HG02763 (cell line): ENCODE measurements around the gene DLG2.
"Not testable (repeated sequence)": the region's sequence is repeated elsewhere in the genome, so short reads cannot be mapped to it uniquely, and the experiment has no call there.

Experiments
- ATAC-seq: cut with Tn5 transposase; IDR thresholded peaks from one replicate; pipeline ENCODE4 v1.9.1; 2021; ENCODE audit warnings: mild to moderate bottlenecking, moderate library complexity; ENCODE audit not compliant: unreplicated experiment

Gene DLG2

GRCh38 chr11:85647078-85647477 lies 19.9 kb upstream of the DLG2 start:
- no peak for ATAC-seq

DNA sequence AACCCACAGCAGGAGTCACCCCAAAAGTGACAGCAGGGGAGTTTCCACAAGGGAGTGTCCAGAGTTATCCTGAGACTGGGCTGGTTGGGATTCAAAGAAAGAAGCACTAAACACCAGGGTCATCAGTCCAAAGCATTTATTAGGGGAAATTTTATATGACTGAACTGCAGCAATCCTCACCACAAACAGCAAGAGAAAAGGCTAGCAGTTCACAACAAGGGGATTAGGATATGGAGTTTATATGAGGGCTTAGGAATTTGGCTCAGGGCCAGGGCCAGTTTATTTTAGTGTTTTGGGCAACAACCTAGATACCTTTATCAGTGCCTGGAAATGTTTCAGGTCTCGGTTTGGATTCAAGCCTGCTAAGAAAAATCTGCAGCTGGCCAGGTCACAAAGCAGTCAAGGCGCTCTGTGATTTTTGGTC lies 16.1 kb upstream of the DLG2 start:
- no peak for ATAC-seq

DNA sequence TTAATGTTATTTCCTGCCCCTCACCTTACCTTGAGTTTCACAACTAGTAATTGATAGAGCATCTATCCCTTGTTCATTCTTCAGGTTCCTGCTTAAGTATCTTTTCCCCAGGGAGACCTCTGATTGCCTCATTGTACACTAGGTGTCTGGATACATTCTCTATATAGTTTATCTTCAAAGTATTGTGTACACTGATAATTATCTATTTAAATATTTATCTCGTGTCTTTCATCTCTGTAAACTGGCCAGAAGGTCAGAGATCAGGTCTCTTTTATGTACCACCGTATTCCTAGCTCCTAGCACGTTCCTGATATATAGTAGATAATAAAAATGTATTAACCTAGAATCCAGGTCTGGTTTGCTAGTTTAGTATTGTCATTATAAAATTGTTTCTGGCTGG lies 7.6 kb upstream of the DLG2 start:
- no peak for ATAC-seq

DNA sequence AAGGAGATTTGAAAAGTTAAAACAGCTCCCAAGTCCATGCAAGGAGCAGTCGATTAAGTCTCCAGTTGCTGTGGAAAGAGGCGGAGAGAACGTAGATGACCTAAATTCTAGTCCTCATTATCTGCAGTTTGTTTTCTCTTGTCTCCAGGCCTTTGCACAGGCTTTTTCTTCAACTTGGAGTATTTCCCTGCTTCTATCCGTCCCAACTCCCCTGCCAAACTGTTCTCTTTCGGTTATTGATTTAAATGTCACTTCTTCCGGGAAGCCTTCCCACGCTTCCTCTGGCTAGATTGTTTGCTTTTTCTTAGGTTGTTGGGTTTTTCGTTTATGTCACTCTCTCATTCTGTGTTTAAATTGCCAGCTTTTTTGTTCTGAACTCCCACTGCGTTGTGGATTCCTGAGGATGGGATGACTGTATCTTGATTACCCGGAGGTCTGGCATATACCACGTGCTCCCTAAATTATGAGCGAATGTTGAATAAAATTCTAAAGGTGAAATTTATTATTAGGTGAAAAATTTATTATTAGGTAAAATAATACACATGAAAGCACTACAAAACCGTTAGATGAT lies 1.7 kb upstream of the DLG2 start:
- ATAC-seq: peak; percentile 9

DNA sequence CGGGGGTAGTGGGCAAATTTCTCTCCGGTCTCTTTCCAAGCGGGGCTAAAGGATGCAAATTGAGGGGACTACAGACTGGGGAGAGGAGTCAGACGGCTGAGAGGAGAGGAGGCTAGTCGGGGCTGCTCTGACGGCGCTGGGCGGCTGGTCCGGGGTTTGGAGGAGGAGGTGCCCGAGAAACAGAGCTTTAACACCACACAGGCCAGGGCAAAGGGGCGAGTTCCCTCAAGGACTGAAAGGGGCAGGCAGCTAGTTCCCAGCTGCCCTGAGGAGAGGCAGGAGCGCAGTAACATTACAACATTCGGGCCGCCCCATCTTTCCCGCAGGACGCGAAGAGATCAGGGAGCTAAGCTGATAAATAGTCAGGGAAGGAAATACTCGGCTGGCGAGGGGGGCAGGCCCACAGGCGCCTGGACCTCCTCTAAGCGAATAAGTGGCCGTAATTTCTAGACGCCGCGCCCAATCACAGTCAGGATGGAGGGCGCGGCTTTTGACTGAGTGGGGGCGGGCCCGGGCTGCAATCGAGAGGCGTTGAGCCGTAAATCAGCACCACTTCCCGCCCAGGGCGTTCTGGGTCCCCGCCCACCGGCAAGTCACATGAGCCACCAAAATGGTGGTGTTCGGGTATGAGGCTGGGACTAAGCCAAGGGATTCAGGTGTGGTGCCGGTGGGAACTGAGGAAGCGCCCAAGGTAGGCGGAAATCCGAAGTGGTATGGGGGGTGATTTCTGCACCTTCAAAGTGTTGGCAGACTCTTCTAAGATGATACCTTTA lies 1.0 kb upstream of the DLG2 start, which contains the start of gene TMEM126B:
TSS of gene TMEM126B (plus strand) at position 596 of the 773 bp plus-strand sequence. CDS start at position 611, 15 bp downstream.
- ATAC-seq: peak; percentile 99

DNA sequence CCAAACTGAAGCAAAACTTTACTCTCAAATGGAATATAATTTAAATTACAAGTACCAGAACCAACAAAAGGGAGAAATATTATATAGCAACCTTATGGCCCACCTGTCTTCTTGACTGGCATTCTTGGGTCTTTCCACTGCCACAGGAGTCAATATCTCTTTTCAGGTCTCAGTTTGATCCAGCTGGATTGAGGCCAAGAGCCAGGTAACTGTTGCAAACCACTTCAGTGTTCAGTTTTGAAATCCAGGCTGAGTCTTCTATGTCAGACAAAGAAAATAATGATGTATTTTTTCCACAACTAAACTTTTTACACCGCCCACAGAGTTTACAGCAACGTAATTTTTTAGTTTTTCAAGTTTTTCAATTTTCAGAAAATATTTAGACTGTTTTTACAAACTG lies 648 bp downstream of the DLG2 start:
- ATAC-seq: no peak

- ATAC-seq: no peak
Observed at GRCh38 chr11:85620256-85620655, 6.9 kb downstream of the DLG2 start.

- no peak for ATAC-seq
Observed at GRCh38 chr11:85619499-85619898, 7.6 kb downstream of the DLG2 start.

DNA sequence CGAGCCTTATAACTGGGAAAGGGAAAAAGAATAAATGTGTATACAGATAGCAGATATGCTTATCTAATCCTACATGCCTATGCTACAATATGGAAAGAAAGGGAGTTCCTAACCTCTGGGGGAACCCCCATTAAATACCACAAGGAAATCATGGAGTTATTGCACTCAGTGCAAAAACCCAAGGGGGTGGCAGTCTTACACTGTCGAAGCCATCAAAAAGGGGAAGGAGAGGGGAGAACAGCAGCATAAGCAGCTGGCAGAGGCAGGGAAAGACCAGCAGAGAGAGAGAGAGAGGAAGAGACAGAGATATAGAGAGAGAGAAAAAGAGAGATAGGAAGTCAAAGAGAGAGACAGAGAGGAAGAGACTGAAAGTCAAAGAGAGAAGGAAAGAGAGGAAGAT lies 15.5 kb downstream of the DLG2 start:
- ATAC-seq: not testable (repeated sequence)

DNA sequence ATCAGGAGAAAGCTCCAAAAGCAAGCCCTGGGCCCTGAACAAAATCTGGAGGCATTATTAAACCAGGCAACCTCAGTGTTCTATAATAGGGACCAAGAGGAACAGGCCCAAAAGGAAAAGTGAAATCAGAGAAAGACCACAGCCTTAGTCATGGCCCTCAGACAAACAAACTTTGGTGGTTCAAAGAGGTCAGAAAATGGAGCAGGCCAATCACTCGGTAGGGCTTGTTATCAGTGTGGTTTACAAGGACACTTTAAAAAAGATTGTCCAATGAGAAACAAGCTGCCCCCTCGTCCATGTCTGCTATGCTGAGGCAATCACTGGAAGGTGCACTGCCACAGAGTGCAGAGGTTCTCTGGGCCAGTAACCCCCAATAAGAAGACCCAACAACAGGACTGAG lies 17.9 kb downstream of the DLG2 start:
- ATAC-seq: not testable (repeated sequence)

GRCh38 chr11:85608621-85609020 lies 18.5 kb downstream of the DLG2 start:
- ATAC-seq: not testable (repeated sequence)

GRCh38 chr11:85606237-85606636 lies 20.9 kb downstream of the DLG2 start:
- not testable (repeated sequence) for ATAC-seq

DNA sequence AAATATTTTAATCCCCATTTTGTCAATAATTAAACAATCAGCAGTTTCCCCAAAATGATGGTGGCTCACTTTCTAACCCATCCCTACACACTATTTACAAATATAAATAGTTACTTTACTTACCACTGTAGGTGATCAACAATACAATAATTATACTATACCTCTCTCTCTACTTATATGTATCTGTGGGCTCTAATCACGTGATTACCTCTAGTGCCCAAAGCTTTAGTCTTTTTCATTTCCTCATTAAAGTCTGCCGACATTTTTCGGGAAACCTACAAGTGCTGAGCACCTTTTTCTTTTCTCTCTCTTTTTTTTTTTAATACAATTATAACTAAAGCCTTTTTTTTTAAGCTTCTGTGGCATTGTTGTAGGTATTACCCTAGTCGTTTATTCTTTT lies 23.9 kb downstream of the DLG2 start:
- ATAC-seq: no peak

DNA sequence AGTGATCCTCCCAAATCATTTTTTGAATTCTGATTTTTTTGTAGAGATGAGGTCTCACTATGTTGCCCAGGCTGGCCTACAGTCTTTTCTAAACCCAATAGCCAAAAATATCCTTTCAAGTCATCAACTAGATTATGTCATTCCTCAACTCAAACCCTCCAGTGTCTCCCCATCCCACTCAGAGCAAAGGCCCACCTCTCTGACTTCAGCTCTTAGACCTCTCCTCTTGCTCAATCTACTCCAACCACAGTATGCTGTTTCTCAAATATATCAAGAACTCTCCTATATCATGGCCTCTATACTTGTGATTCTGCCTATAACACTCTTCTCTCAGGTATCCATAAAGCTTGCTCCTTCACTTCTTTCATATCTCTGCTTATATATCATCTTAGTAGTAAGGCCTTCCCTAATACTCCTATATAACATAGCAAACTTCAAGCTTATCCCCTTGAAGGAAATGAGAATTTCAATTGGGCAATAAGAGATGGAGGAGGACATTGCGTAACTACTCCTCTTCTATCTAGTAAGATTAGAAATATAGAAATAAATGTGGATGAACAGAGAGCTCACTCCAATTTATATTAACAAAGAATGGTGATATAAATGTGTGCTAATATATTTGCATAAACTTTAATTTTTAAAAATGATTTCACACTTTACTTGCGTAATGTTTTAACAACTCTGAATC lies 24.5 kb downstream of the DLG2 start:
- no peak for ATAC-seq

GRCh38 chr11:85599083-85599482 lies 28.1 kb downstream of the DLG2 start:
- no peak for ATAC-seq

DNA sequence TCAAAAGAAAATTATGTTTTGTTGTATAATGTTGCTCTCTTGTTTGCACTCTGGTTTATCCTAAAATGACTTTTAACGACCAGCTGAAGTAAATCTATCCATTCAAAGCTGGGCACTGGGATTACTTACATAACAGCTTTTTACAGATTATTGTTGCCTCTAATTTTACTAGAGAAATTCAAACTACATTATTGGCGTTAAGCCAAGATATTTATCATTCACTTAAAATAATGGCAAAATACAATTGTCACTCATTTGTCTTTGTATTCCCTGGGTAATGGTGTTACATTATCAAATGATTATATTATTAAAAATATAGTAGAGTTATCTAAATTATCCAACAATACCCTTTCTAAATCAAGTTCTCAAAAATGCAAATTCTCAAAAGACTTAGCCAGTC lies 30.3 kb downstream of the DLG2 start:
- no peak for ATAC-seq

GRCh38 chr11:85595285-85595884 lies 31.8 kb downstream of the DLG2 start:
- ATAC-seq: no peak

DNA sequence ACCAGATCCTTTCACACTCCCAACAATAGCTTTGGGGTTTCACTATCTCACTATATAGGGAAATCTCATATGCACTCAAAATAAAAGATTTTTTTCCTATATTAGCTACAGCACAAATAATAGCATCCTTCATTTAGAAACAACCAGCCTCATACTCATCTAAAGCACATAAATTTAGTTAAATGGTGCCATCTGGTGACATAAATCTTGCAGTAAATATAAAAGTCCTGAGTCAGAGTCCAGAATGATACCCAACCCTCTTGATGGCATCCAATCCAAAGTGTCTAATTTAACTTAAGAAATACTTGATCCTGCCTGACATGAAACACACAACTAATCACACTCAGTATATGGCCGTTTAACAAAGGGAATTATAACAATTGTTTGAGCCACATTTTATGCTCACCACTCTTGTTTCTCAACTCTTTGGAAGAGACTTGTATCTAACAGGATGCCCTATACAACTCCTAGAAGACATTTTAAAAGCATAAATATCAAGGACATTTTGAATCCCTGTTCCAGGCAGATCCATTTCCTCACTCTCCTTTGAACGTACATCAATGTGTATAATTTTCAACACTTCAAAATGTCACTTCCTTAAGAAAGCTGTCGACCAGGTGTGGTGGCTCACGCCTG lies 36.2 kb downstream of the DLG2 start:
- ATAC-seq: no peak

- no peak for ATAC-seq
Observed at GRCh38 chr11:85589373-85589772, 37.8 kb downstream of the DLG2 start.

GRCh38 chr11:85582111-85582510 lies 45.0 kb downstream of the DLG2 start:
- ATAC-seq: no peak

DNA sequence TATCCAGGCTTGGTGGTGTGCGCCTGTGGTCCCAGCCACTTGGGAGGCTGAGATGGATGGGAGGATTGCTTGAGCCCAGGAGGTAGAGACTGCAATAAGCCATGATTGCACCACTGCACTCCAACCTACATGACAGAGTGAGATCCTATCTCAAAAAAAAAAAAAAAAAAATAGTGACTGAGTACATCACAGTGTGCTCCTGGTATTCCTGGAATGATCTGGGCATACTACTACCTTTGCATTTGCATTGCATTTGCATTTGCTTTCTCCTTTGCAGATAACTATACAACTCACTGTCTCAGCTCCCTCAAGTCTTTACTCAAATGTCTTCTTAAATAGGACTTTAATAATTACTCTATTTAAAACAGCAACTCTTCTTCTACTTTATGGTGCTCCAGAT lies 51.8 kb downstream of the DLG2 start:
- ATAC-seq: no peak
